ENCODE results near the gene HLCS. TPM values are rescaled to one million over a fixed set of nuclear protein-coding genes. Genes with fewer than 3 reads are reported as not detected.

The HLCS gene
- total and polyA plus RNA-seq, 2 of the 4 experiments (the other 2 are of a cell fraction): 10.6 to 21.0 TPM

GRCh38 chr21:36845790-36846189 lies 120.7 kb downstream of the HLCS start:
- DNase-seq: no peak
- Histone ChIP-seq H3K79me1 (ENCODE audit: low read depth in 1 of 2, low read length in 2 of 2) (peaks cover 0 to 29% of the 10 kb centered on the region in 2 experiments; a peak in 2 of 4 replicates), H3K14ac (replicated peaks; ENCODE audit: low read depth, low read length) (0 out of 2 replicates have a peak overlapping the region, but pooled peaks have one; percentile 21), H2AK5ac (ENCODE audit: low read depth, low read length) (no peak overlapping the region), H2AK9ac (replicated peaks; ENCODE audit: low read depth, low read length, poor library complexity) (no peak overlapping the region), H3K56ac (ENCODE audit: extremely low read depth, insufficient read depth, low read length) (no peak overlapping the region), H3K9ac (ENCODE audit: low read depth, low read length) (no peak overlapping the region), H3K9me1 (ENCODE audit: insufficient read depth, low read length) (peaks cover 18% of the 10 kb centered on the region), H4K8ac (ENCODE audit: low read depth in 2 of 2, low read length in 2 of 2) (no peak overlapping the region), H3K4me1 (ENCODE audit: control insufficient read depth, insufficient read depth, low read length) (peaks cover 16% of the 10 kb centered on the region), H4K5ac (ENCODE audit: low read depth, low read length) (no peak overlapping the region), H3K4me3 (ENCODE audit: insufficient read depth, low read depth, low read length) (no peak overlapping the region), H3K27ac (ENCODE audit: insufficient read depth, low read length) (no peak overlapping the region), H3K36me3 (ENCODE audit: control insufficient read depth, insufficient read depth, low read length) (no peaks in the 10 kb centered on the region), H4K91ac (ENCODE audit: insufficient read depth, low read depth, low read length) (no peak overlapping the region), H3K9me3 (ENCODE audit: control insufficient read depth, insufficient read depth, low read length) (no peaks in the 10 kb centered on the region), H4K20me1 (ENCODE audit: insufficient read depth, low read length) (peaks cover 5% of the 10 kb centered on the region; the same call in 1 of the 2 replicates), H3K23ac (ENCODE audit: low read depth, low read length) (no peak overlapping the region), H2AFZ (replicated peaks; ENCODE audit: low read length, poor library complexity) (no peak overlapping the region), H2BK5ac (ENCODE audit: low read depth, low read length, poor library complexity, severe bottlenecking) (no peak overlapping the region), H3K27me3 (ENCODE audit: control insufficient read depth, insufficient read depth, low read length) (no peaks in the 10 kb centered on the region), H3K4ac (ENCODE audit: low read depth, low read length) (no peak overlapping the region), H2BK120ac (ENCODE audit: low read depth, low read length) (no peak overlapping the region; the same call in 1 of the 2 replicates), H2BK15ac (ENCODE audit: low read depth, low read length) (no peak overlapping the region), H2BK20ac (ENCODE audit: low read depth, low read length) (0 out of 2 replicates have a peak overlapping the region, but pooled peaks have one; percentile 55), H3K4me2 (ENCODE audit: low read depth, low read length) (no peak overlapping the region), H3K18ac (ENCODE audit: low read depth, low read length) (no peak overlapping the region; the same call in 1 of the 2 replicates)
- ChIA-PET POLR2A (ENCODE audit: unreplicated experiment) (no interaction called here), CTCF (interaction anchor here (1.0 kb wide), 1 partner anchor 8 kb away, joined by 3 read pairs; no protein-coding TSS in a partner anchor)
- dilution Hi-C loops (cut with HindIII; ENCODE audit: low sequenced_read_pairs, unreplicated experiment): no loop called here
- no TSS peak for BruUV-seq (replicated peaks)
- 80% methylated on average over 1 of the region's 2 CpGs; no CpG with 5 or more reads in 1 of the 2 experiments for WGBS, 2 experiments (ENCODE audit: extremely low coverage in 2 of 2, insufficient read length in 1 of 2)
- in situ Hi-C loops (cut with MboI; ENCODE audit: low sequenced_read_pairs): no loop called here
- intact Hi-C loops (cut with micrococcal nuclease): loop anchor here (2.0 kb wide), 1 partner anchor 97 kb away; no protein-coding TSS in a partner anchor
- TF ChIP-seq POLR2A (IDR thresholded peaks at IDR 0.05; ENCODE audit: low read depth, low read length): no peak
- no peak for TF ChIP-seq CHD1 (IDR thresholded peaks at IDR 0.05; ENCODE audit: low read depth, low read length)
- TF ChIP-seq ELK1 (IDR thresholded peaks at IDR 0.05; ENCODE audit: borderline replicate concordance, low read depth, low read length): no peak
- TF ChIP-seq USF2 (IDR thresholded peaks at IDR 0.05; ENCODE audit: low read depth, low read length): no peak
- no peak for TF ChIP-seq RCOR1 (IDR thresholded peaks at IDR 0.05; ENCODE audit: insufficient replicate concordance, low read length)
- TF ChIP-seq RFX5 (IDR thresholded peaks at IDR 0.05; ENCODE audit: low read depth, low read length): no peak
- TF ChIP-seq SMC3 (IDR thresholded peaks at IDR 0.05; ENCODE audit: low read depth, low read length): no peak
- no peak for TF ChIP-seq RAD21 (IDR thresholded peaks at IDR 0.05; ENCODE audit: low read length)
- TF ChIP-seq MAFK (IDR thresholded peaks at IDR 0.05; ENCODE audit: low read depth, low read length): no peak
- no peak for TF ChIP-seq BHLHE40 (IDR thresholded peaks at IDR 0.05; ENCODE audit: low read depth, low read length)
- TF ChIP-seq CEBPB (IDR thresholded peaks at IDR 0.05; ENCODE audit: low read depth, low read length): no peak
- TF ChIP-seq NFE2L2 (IDR thresholded peaks at IDR 0.05; ENCODE audit: low read depth, low read length): no peak
- no peak for TF ChIP-seq MAZ (IDR thresholded peaks at IDR 0.05; ENCODE audit: borderline replicate concordance, low read depth, low read length)
- TF ChIP-seq CTCF (conservative IDR thresholded peaks at IDR 0.05; ENCODE audit: low read depth, low read length): no peak
- no peak for TF ChIP-seq MXI1 (IDR thresholded peaks at IDR 0.05; ENCODE audit: borderline replicate concordance, low read depth, low read length)
- no peak for TF ChIP-seq FOS (IDR thresholded peaks at IDR 0.05; ENCODE audit: low read depth, low read length)
- ATAC-seq (ENCODE audit: low read depth): no peak

Data from IMR-90 (cell line).